GM19238 (cell line): ENCODE measurements around the gene CALML6.
"Not testable (repeated sequence)": the region's sequence is repeated elsewhere in the genome, so short reads cannot be mapped to it uniquely, and the experiment has no call there.

Experiments used
- DNase-seq: peaks from one replicate; pipeline ENCODE4 v3.0.0; 2011; ENCODE audit warnings: low spot score; ENCODE audit not compliant: insufficient read length

Gene CALML6

GRCh38 chr1:1925437-1926345, 10.6 kb downstream of the CALML6 start:
- DNase-seq = no peak

- DNase-seq = no peak
These were observed 11.3 kb downstream of the CALML6 start for GRCh38 chr1:1926346-1926811.

- DNase-seq = no peak
These were observed 12.0 kb downstream of the CALML6 start for GRCh38 chr1:1926886-1927660.

GRCh38 chr1:1927751-1928150, 12.7 kb downstream of the CALML6 start:
- DNase-seq = no peak

GRCh38 chr1:1928231-1929101, 13.4 kb downstream of the CALML6 start:
- no peak for DNase-seq

- DNase-seq = no peak
These were observed 14.1 kb downstream of the CALML6 start for GRCh38 chr1:1929102-1929638.

GRCh38 chr1:1929639-1930545, 14.8 kb downstream of the CALML6 start:
- no peak for DNase-seq

GRCh38 chr1:1934848-1935247, 19.8 kb downstream of the CALML6 start:
- not testable (repeated sequence) for DNase-seq

- DNase-seq = no peak
These were observed 22.0 kb downstream of the CALML6 start for GRCh38 chr1:1937061-1937460.

GRCh38 chr1:1937549-1938275, 22.7 kb downstream of the CALML6 start:
- no peak for DNase-seq

GRCh38 chr1:1938276-1938573, 23.2 kb downstream of the CALML6 start:
- no peak for DNase-seq

- no peak for DNase-seq
These were observed 23.7 kb downstream of the CALML6 start for GRCh38 chr1:1938613-1939295.

GRCh38 chr1:1939296-1940122, 24.4 kb downstream of the CALML6 start:
- DNase-seq = no peak

- DNase-seq = no peak
These were observed 25.0 kb downstream of the CALML6 start for GRCh38 chr1:1940123-1940425.

GRCh38 chr1:1941211-1941841, 26.3 kb downstream of the CALML6 start:
- DNase-seq = no peak

- no peak for DNase-seq
These were observed 27.1 kb downstream of the CALML6 start for GRCh38 chr1:1941868-1942752.
